ENCODE data around the gene NPS. TPM values are rescaled to one million over a fixed set of nuclear protein-coding genes. Genes with fewer than 3 reads are reported as not detected.

NPS gene
- polyA plus RNA-seq, 3 donors = not detected

- Histone ChIP-seq H3K79me2 (ENCODE audit: insufficient read depth, low read length) (no peaks in the 10 kb centered on the region), H4K20me1 (ENCODE audit: insufficient read depth, low read length) (no peaks in the 10 kb centered on the region), H3K36me3 (replicated peaks in 1 of 2; ENCODE audit: control insufficient read depth in 1 of 2, insufficient read depth in 2 of 2, low read length in 2 of 2) (no peaks in the 10 kb centered on the region), H3K27ac (ENCODE audit: low read depth in 1 of 2, low read length in 2 of 2) (no peak overlapping the region), H3K4me3 (replicated peaks in 1 of 3; ENCODE audit: low read depth in 2 of 3, low read length in 3 of 3) (no peak overlapping the region), H3K4me1 (ENCODE audit: control insufficient read depth in 1 of 2, insufficient read depth in 2 of 2, low read length in 2 of 2) (peaks cover 15 to 22% of the 10 kb centered on the region in 2 donors), H3K27me3 (ENCODE audit: control insufficient read depth in 2 of 2, insufficient read depth in 2 of 2, low read length in 2 of 2) (no peaks in the 10 kb centered on the region), H3K4me2 (replicated peaks; ENCODE audit: extremely low read depth, low read length, poor library complexity, severe bottlenecking) (no peak overlapping the region), H3K9ac (ENCODE audit: insufficient read depth, low read length, poor library complexity, severe bottlenecking) (no peak overlapping the region), H2AFZ (ENCODE audit: insufficient read depth, low read depth, low read length, poor library complexity, severe bottlenecking) (no peak overlapping the region), H3K9me3 (replicated peaks in 1 of 2; ENCODE audit: control insufficient read depth in 1 of 2, insufficient read depth in 1 of 2, low read length in 2 of 2) (peaks cover 0 to 10% of the 10 kb centered on the region in 2 donors)
- peak overlapping the region in 4 of 7 donors; percentile 37 to 94 (median 62) for H3K27ac Mint-ChIP-seq
- H3K27me3 Mint-ChIP-seq (ENCODE audit: low read depth in 3 of 3) = peaks cover 0 to 5% (median 5%) of the 10 kb centered on the region in 3 donors
- 58% methylated on average over 3 of the region's 5 CpGs for WGBS (ENCODE audit: insufficient coverage)
- peaks cover 1 to 21% (median 6%) of the 10 kb centered on the region in 7 donors for H3K9me3 Mint-ChIP-seq
- TF ChIP-seq, protein P1, sequence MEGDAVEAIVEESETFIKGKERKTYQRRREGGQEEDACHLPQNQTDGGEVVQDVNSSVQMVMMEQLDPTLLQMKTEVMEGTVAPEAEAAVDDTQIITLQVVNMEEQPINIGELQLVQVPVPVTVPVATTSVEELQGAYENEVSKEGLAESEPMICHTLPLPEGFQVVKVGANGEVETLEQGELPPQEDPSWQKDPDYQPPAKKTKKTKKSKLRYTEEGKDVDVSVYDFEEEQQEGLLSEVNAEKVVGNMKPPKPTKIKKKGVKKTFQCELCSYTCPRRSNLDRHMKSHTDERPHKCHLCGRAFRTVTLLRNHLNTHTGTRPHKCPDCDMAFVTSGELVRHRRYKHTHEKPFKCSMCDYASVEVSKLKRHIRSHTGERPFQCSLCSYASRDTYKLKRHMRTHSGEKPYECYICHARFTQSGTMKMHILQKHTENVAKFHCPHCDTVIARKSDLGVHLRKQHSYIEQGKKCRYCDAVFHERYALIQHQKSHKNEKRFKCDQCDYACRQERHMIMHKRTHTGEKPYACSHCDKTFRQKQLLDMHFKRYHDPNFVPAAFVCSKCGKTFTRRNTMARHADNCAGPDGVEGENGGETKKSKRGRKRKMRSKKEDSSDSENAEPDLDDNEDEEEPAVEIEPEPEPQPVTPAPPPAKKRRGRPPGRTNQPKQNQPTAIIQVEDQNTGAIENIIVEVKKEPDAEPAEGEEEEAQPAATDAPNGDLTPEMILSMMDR (IDR thresholded peaks at IDR 0.05) = no peak
- peak in 2 of 3 donors; percentile 3 to 17 for DNase-seq
- H3K4me3 Mint-ChIP-seq = no peak overlapping the region
- H3K4me1 Mint-ChIP-seq = peaks cover 19% of the 10 kb centered on the region
- intact Hi-C loops (cut with micrococcal nuclease) = no loop called here
- H3K36me3 Mint-ChIP-seq = no peaks in the 10 kb centered on the region
Observed at GRCh38 chr10:127532659-127533058, 16.4 kb upstream of the NPS start.

DNA sequence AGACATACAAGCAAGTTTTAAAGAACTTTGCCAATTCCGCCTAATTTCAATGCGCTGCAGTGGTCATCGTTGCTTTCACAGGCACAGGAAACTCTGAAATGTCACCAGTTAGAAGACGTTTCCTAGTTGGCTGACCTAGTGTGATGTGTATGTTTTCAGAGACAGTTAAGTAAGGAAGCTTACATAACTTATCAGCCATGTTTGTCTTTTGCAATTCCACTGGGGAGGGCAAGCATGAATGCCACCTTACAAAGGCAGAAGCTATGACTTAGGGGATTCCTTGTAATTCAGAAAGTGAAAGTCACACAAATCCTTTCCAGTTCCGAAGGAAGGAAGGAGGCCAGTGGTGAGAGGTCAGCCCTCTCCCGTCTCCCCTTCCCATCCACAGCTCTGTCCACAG, 15.0 kb upstream of the NPS start:
- intact Hi-C loops (cut with micrococcal nuclease) = no loop called here

More for the DNA sequence above, 15.0 kb upstream of the NPS start:
- Mint-ChIP-seq H3K36me3 (no peaks in the 10 kb centered on the region), H3K27ac (peak overlapping the region; percentile 90 to 98 (median 94)), H3K27me3 (ENCODE audit: low read depth in 3 of 3) (peaks cover 0 to 5% (median 1%) of the 10 kb centered on the region in 3 donors), H3K9me3 (peaks cover 1 to 21% (median 7%) of the 10 kb centered on the region in 7 donors), H3K4me1 (peaks cover 19% of the 10 kb centered on the region), H3K4me3 (peak overlapping the region; percentile 82 to 93)
- peak overlapping the region; percentile 78 to 86 for H3K27ac ChIP-seq (ENCODE audit: low read depth in 1 of 2, low read length in 2 of 2)
- WGBS (ENCODE audit: insufficient coverage) = 10% methylated on average over 2 of the region's 6 CpGs
- no peaks in the 10 kb centered on the region for H4K20me1 ChIP-seq (ENCODE audit: insufficient read depth, low read length)
- no peaks in the 10 kb centered on the region for H3K36me3 ChIP-seq (replicated peaks in 1 of 2; ENCODE audit: control insufficient read depth in 1 of 2, insufficient read depth in 2 of 2, low read length in 2 of 2)
- H3K9me3 ChIP-seq (replicated peaks in 1 of 2; ENCODE audit: control insufficient read depth in 1 of 2, insufficient read depth in 1 of 2, low read length in 2 of 2) = peaks cover 0 to 10% of the 10 kb centered on the region in 2 donors
- no peaks in the 10 kb centered on the region for H3K27me3 ChIP-seq (ENCODE audit: control insufficient read depth in 2 of 2, insufficient read depth in 2 of 2, low read length in 2 of 2)
- TF ChIP-seq, protein P1 (IDR thresholded peaks at IDR 0.05) = no peak
- DNase-seq = peak; percentile 67 to 88 (median 78)
- peak overlapping the region; percentile 47 for H3K4me2 ChIP-seq (replicated peaks; ENCODE audit: extremely low read depth, low read length, poor library complexity, severe bottlenecking)
- H3K4me3 ChIP-seq (replicated peaks in 1 of 3; ENCODE audit: low read depth in 2 of 3, low read length in 3 of 3) = peak overlapping the region; percentile 14 to 70 (median 53)
- peaks cover 15 to 22% of the 10 kb centered on the region in 2 donors for H3K4me1 ChIP-seq (ENCODE audit: control insufficient read depth in 1 of 2, insufficient read depth in 2 of 2, low read length in 2 of 2)
- H3K79me2 ChIP-seq (ENCODE audit: insufficient read depth, low read length) = no peaks in the 10 kb centered on the region
- peak overlapping the region; percentile 72 for H2AFZ ChIP-seq (ENCODE audit: insufficient read depth, low read depth, low read length, poor library complexity, severe bottlenecking)
- H3K9ac ChIP-seq (ENCODE audit: insufficient read depth, low read length, poor library complexity, severe bottlenecking) = peak overlapping the region; percentile 62

Measured in CD14-positive monocyte (primary cell).